ENCODE results near the gene TSPEAR.
"Not testable (repeated sequence)": the region's sequence is repeated elsewhere in the genome, so short reads cannot be mapped to it uniquely, and the experiment has no call there.

TSPEAR gene

GRCh38 chr21:44603911-44604310 lies 107.5 kb downstream of the TSPEAR start:
- no peak for DNase-seq (ENCODE audit: low spot score)

DNA sequence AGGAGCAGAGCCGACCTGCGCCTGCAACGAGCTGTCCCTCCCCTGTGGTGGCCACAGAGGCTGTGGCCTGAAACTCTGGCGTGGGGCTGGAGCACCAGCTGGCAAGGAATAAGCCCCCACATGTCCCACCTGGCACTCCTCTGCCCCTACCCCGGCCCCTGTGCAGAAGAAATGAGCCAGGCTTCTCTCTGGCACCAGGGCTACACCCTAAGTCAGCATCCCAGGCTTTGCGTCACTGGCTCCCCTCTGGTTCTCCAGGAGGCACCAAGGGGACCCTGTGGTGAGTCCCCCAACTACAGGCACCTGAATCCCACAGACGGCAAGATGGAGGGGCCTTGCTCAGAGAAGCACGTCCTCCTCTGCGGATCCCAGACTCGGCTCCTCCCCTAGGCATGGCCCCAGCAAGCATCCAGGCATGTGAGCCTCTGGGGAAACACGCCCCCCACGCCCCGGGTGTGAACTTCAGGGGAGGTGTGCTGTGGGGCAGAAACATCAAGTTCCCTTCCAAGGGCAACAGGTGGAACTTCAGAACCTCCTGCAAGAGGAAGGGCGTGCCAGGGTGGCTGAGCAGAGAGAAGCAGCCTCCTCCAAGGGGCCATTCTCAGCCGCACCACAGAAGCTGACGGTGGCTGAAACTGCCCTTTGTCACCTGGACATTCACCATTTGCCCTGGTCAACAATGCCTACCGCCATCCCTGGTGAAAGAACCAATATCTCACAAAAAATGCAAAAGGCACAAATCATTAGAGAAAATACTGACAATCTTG lies 108.1 kb downstream of the TSPEAR start:
- DNase-seq (ENCODE audit: low spot score): no peak

DNA sequence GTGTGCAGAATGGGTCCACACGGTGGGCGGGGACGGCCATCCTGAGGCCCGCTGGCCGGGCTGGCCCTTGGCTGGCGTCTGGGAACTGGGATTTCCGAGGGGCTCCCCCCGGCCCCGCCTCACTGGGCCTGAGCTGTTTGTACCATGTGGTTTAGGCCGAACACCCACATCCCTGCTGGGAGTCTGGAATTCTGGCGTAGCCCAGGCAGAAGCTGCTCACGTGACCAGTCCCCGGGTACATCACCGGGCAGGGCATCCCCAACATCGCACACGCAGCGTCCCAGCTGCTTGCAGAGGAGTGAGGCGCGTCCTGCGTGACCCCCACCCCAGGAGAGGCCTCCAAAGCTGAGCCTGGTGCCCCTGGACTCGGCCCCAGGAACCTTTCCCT lies 108.9 kb downstream of the TSPEAR start:
- no peak for DNase-seq (ENCODE audit: low spot score)

- DNase-seq (ENCODE audit: low spot score): no peak
Measured at GRCh38 chr21:44601596-44602462, 109.5 kb downstream of the TSPEAR start.

- DNase-seq (ENCODE audit: low spot score): not testable (repeated sequence)
Measured at GRCh38 chr21:44601091-44601490, 110.3 kb downstream of the TSPEAR start.

- not testable (repeated sequence) for DNase-seq (ENCODE audit: low spot score)
Measured at GRCh38 chr21:44600118-44600978, 111.0 kb downstream of the TSPEAR start, which contains the start of gene KRTAP10-7. TSS of gene KRTAP10-7 (plus strand) at chr21:44600597. CDS start at chr21:44600622, 25 bp downstream.

DNA sequence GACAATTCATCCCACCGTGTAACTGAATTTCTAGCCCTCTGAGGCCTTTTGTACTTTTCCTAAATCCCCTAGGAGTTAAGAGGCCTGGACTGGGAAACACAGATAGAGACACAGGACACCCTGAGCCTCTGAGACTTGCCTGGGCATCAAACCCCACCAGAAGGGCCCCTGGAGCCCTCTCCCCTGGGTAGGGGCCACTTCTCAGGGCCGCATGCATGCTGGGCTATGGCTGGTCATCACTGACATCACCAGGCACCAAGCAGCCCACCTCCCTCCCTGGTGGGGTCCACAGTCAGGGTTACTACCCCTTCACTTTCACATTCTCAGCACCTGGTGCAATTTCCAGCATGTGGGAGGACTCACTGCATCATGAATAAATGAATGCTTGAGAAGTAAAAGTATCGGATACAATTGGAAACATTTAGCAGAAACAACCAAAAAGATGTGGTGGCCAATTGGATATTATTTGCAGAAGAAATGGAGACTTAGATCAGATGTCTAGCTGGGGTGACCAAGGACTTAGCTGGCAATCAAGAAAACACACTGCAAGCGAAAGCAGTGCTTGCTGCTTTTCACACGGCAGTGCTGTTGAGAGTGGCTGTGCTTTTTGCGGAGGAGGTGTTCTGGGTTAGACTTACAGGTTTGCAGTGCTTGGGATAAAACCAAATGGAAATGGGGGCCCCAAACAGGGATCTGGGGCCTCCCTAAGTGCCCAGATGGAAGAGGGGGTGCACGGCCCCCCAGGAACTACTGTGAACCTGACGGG lies 111.9 kb downstream of the TSPEAR start:
- no peak for DNase-seq (ENCODE audit: low spot score)

DNA sequence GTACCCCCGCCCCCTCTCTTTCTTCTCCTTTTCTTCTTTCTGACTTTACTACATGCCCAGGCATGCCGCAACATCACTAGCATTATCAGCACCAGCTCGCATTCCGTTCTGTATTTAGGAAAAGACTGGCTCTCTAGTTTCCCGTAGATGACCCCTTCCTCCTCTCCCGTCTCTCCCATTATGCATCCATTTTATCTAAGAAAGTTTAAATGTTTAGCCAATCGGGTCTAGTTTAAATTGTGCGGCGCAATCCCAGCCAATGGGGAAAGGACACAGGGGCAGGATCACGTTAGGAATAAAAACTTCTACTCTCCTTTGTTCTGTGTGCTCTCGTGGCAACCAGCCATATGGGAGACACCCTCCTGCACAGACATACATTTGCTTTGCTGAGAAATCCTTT lies 113.3 kb downstream of the TSPEAR start:
- no peak for DNase-seq (ENCODE audit: low spot score)

- DNase-seq (ENCODE audit: low spot score): no peak
Measured at GRCh38 chr21:44596068-44596725, 115.2 kb downstream of the TSPEAR start.

DNA sequence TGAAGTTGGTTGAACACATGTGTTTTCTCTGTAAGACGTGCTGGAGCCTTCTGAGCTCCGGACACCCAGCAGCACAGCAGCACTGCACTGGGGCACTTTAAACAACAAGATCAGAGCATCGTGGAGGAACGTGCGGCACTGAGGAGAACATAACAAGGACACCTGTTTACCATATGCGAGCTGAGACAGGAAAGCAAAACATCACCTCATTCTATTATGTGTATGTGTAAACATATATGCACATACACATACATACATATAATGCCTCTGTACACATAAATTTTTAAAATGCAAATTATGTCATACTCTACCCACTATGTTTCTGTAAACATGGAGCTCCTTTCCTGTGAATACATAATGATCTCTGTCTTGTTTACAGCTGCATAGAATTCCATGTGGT lies 115.8 kb downstream of the TSPEAR start:
- no peak for DNase-seq (ENCODE audit: low spot score)

GRCh38 chr21:44594406-44594916 lies 116.9 kb downstream of the TSPEAR start:
- no peak for DNase-seq (ENCODE audit: low spot score)

GRCh38 chr21:44593598-44594405 lies 117.6 kb downstream of the TSPEAR start:
- no peak for DNase-seq (ENCODE audit: low spot score)

DNA sequence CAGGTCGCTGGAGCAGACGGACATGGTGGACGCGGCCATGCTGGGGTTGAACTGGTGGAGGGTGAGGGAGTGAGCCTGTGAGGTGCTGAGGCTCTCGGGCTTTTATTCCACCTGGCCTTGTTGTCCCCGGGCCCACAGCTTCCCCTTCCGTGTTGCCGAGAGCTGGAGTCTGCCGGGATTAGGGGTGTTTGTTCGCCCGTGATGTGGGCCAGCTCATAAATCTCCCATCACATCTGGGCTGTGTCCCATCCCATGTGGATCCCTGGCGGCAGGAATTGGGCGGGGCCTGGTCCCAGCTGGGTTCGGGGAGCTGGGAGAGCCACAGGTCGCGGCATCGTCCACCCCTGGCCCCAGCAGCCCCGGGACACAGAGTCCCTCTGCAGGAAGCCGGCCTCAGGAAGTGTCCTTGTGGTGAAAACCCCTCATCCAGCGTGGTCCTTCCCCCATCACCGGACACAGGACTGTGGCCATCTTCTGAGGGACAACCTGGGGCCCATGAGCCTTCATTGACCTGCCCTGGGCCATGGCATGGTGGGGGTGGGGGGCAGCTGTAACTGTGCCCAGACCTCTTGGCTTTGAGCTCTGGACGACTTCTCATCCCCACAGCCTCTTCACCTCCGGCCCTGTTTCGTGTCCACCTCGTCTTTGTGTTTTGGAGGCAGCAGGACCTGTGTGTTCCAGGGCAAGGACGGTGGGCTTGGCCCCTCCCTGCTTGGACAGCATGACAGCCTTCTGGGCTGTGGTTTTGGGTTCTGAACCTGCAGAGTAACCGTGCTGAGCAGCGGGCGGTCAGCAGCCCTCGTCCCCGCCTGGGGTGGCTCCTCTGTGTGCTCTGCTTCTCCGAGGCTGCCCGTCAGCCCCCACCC lies 118.7 kb downstream of the TSPEAR start, which contains the start of gene KRTAP10-6:
Gene KRTAP10-6 (minus strand): TSS at position 60 of the 866 bp plus-strand sequence. CDS start 21 bp downstream, at position 39.
- DNase-seq (ENCODE audit: low spot score): no peak

- not testable (repeated sequence) for DNase-seq (ENCODE audit: low spot score)
Measured at GRCh38 chr21:44591801-44592130, 119.6 kb downstream of the TSPEAR start.

- not testable (repeated sequence) for DNase-seq (ENCODE audit: low spot score)
Measured at GRCh38 chr21:44590897-44591800, 120.2 kb downstream of the TSPEAR start.

DNA sequence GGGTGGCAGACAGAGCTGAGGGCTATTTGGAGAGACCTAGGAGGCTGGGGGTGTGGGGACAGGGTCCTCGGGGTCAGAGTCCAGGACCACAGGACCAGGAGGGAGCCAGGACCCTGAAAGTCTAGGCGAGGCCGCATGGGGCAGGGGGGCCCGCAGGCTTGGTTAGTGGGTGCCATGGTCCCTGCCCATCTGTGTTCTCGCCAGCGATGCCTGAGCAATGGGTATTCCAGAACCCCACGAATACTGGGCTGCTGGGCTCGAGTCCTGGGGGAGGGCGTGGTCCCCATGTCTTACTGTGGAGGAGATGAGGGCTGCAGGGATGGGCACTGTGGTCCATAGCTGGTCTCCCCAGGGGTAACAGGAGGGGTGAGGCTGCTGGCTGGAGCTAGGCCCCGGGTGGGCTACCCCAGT lies 121.1 kb downstream of the TSPEAR start:
- no peak for DNase-seq (ENCODE audit: low spot score)

- DNase-seq (ENCODE audit: low spot score): no peak
Measured at GRCh38 chr21:44589586-44590305, 121.6 kb downstream of the TSPEAR start.

Data from D341Med (cell line).